Natural killer cell (primary cell): ENCODE results near the gene EIPR1. TPM values are rescaled to one million over a fixed set of nuclear protein-coding genes. Genes with fewer than 3 reads are reported as not detected.

Experiments
- ATAC-seq, 3 donors: fragments of 150-1000 bp in 2 of 3; fragments of 200-7000 bp in 1 of 3; cut with Tn5 transposase; 1 replicate in 1 of 3; 2 replicates in 2 of 3; pipeline ENCODE4 v1.10.0; 2021; ENCODE audit warnings: mild to moderate bottlenecking in 2 of 3, moderate library complexity in 2 of 3
- DNase-seq, 2 donors: peaks; one replicate each; pipeline versions ENCODE4 v3.0.0 to v3.0.0-alpha.2; 2013 to 2021; ENCODE audit warnings: mixed read lengths in 1 of 2
- H3K27ac ChIP-seq: one replicate; pipeline ENCODE4 v1.5.1; 2013; ENCODE audit warnings: mild to moderate bottlenecking, low read length
- H3K27me3 ChIP-seq: one replicate; pipeline ENCODE4 v1.6.1; 2013; ENCODE audit warnings: low read length; ENCODE audit not compliant: control insufficient read depth, insufficient read depth
- H3K36me3 ChIP-seq: one replicate; pipeline ENCODE4 v1.6.1; 2013; ENCODE audit warnings: low read length; ENCODE audit not compliant: control insufficient read depth, insufficient read depth
- H3K4me1 ChIP-seq: one replicate; pipeline ENCODE4 v1.6.1; 2013; ENCODE audit warnings: low read length; ENCODE audit not compliant: control insufficient read depth, insufficient read depth
- H3K4me3 ChIP-seq: one replicate; pipeline ENCODE4 v1.5.1; 2013; ENCODE audit warnings: low read length
- H3K9me3 ChIP-seq: one replicate; pipeline ENCODE4 v1.6.1; 2013; ENCODE audit warnings: low read length; ENCODE audit not compliant: control insufficient read depth, insufficient read depth
- H3K27ac Mint-ChIP-seq, 2 donors: one replicate each; pipeline ENCODE4 v1.8.0; 2022; ENCODE audit warnings: mild to moderate bottlenecking in 2 of 2, mixed read lengths in 2 of 2, moderate library complexity in 1 of 2
- H3K27me3 Mint-ChIP-seq, 2 donors: one replicate each; pipeline ENCODE4 v1.8.0; 2022; ENCODE audit warnings: low read depth in 2 of 2, mixed read lengths in 2 of 2
- H3K36me3 Mint-ChIP-seq: one replicate; pipeline ENCODE4 v1.8.0; 2022; ENCODE audit warnings: mixed read lengths
- H3K4me1 Mint-ChIP-seq, 2 donors: one replicate each; pipeline ENCODE4 v1.8.0; 2022; ENCODE audit warnings: mixed read lengths in 2 of 2
- H3K4me3 Mint-ChIP-seq: one replicate; pipeline ENCODE4 v1.8.0; 2022; ENCODE audit warnings: mild to moderate bottlenecking, moderate library complexity, mixed read lengths
- H3K9me3 Mint-ChIP-seq, 2 donors: one replicate each; pipeline ENCODE4 v1.8.0; 2022; ENCODE audit warnings: mixed read lengths in 2 of 2
- WGBS: methylation state at CpG from one replicate; pipeline ENCODE4 v1.1.7; 2013; ENCODE audit warnings: missing lambda C conversion rate; ENCODE audit not compliant: insufficient coverage; 5-methylcytosine and 5-hydroxymethylcytosine counted together
- intact Hi-C: fragments of 100-400 bp; cut with micrococcal nuclease; formaldehyde crosslinking; loops from one replicate; pipeline ENCODE4 v1.14.2; 2022
- total RNA-seq, 4 donors: library from RNA; stranded (reverse); fragments of 120-200 nt in 1 of 4; gene quantifications; one replicate each; pipeline versions ENCODE4 v1.2.3 to v1.2.4, GENCODE V29; 2013 to 2022
- TF ChIP-seq, protein P1 (sequence below): fragments of 200-600 bp; IDR thresholded peaks from one replicate; pipeline ENCODE4 v1.8.0; 2022; ENCODE audit warnings: antibody characterized with exemption

Gene EIPR1
- total RNA-seq, 3 donors from 2014 or later (not counting 1 experiment from before 2014, with no cell fraction given), result 26.8 to 28.8 (median 27.9) TPM

DNA sequence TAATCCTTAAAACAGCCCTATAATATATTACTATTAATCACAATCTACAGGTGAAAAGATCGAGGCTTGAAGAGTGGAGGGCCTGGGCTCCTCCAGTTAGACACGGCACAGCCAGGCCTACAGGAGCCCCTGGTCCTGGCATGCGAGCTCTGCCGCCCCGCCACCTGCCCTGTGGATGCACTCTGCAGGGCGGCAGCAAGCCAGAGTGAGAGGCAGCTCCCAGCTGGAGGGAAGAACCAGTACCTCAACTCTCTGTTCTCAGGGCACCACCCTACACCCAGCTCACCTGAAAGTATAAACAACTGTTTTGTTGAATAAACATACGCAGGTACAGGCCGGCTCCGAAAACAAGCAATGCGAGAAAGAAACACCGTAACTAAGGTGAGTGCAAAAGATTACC lies 34.6 kb downstream of the EIPR1 start:
- no peak overlapping the region for H3K4me3 Mint-ChIP-seq
- no peak overlapping the region for H3K27ac ChIP-seq
- no peak overlapping the region for H3K27ac Mint-ChIP-seq
- H3K9me3 Mint-ChIP-seq, result no peaks in the 10 kb centered on the region
- H3K4me3 ChIP-seq, result no peak overlapping the region
- no peaks in the 10 kb centered on the region for H3K27me3 Mint-ChIP-seq
- WGBS, result 95% methylated on average over 11 of the region's 11 CpGs
- DNase-seq (no peak), ATAC-seq (no peak)
- peaks cover 4% of the 10 kb centered on the region for H3K36me3 ChIP-seq
- no peaks in the 10 kb centered on the region for H3K27me3 ChIP-seq
- intact Hi-C loops, result no loop called here
- H3K4me1 ChIP-seq, result no peaks in the 10 kb centered on the region
- TF ChIP-seq, protein P1, sequence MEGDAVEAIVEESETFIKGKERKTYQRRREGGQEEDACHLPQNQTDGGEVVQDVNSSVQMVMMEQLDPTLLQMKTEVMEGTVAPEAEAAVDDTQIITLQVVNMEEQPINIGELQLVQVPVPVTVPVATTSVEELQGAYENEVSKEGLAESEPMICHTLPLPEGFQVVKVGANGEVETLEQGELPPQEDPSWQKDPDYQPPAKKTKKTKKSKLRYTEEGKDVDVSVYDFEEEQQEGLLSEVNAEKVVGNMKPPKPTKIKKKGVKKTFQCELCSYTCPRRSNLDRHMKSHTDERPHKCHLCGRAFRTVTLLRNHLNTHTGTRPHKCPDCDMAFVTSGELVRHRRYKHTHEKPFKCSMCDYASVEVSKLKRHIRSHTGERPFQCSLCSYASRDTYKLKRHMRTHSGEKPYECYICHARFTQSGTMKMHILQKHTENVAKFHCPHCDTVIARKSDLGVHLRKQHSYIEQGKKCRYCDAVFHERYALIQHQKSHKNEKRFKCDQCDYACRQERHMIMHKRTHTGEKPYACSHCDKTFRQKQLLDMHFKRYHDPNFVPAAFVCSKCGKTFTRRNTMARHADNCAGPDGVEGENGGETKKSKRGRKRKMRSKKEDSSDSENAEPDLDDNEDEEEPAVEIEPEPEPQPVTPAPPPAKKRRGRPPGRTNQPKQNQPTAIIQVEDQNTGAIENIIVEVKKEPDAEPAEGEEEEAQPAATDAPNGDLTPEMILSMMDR, result no peak
- peaks cover 11 to 15% of the 10 kb centered on the region in 2 donors for H3K4me1 Mint-ChIP-seq
- no peaks in the 10 kb centered on the region for H3K9me3 ChIP-seq
- peaks cover 9% of the 10 kb centered on the region for H3K36me3 Mint-ChIP-seq

GRCh38 chr2:3342324-3342723 lies 35.3 kb downstream of the EIPR1 start:
- H3K9me3 ChIP-seq, result no peaks in the 10 kb centered on the region
- no peaks in the 10 kb centered on the region for H3K27me3 ChIP-seq
- ATAC-seq (no peak), DNase-seq (no peak)
- Mint-ChIP-seq H3K4me3 (no peak overlapping the region), H3K36me3 (peaks cover 3% of the 10 kb centered on the region), H3K27ac (no peak overlapping the region), H3K9me3 (no peaks in the 10 kb centered on the region), H3K27me3 (no peaks in the 10 kb centered on the region), H3K4me1 (peaks cover 6 to 9% of the 10 kb centered on the region in 2 donors)
- no peaks in the 10 kb centered on the region for H3K4me1 ChIP-seq
- H3K36me3 ChIP-seq, result peaks cover 6% of the 10 kb centered on the region
- intact Hi-C loops, result no loop called here
- WGBS, result 97% methylated on average over 9 of the region's 9 CpGs
- H3K27ac ChIP-seq, result no peak overlapping the region
- H3K4me3 ChIP-seq, result no peak overlapping the region
- TF ChIP-seq, protein P1, result no peak

- DNase-seq, result no peak
- no peak overlapping the region for H3K27ac ChIP-seq
- peaks cover 7% of the 10 kb centered on the region for H3K36me3 ChIP-seq
- H3K9me3 ChIP-seq, result no peaks in the 10 kb centered on the region
- Mint-ChIP-seq H3K27ac (no peak overlapping the region), H3K36me3 (no peaks in the 10 kb centered on the region), H3K4me3 (no peak overlapping the region), H3K9me3 (no peaks in the 10 kb centered on the region), H3K4me1 (peaks cover 4 to 13% of the 10 kb centered on the region in 2 donors), H3K27me3 (no peaks in the 10 kb centered on the region)
- no peak for ATAC-seq
- H3K4me1 ChIP-seq, result no peaks in the 10 kb centered on the region
- no peaks in the 10 kb centered on the region for H3K27me3 ChIP-seq
- H3K4me3 ChIP-seq, result no peak overlapping the region
- 97% methylated on average over 8 of the region's 8 CpGs for WGBS
- intact Hi-C loops, result no loop called here
- TF ChIP-seq, protein P1, result no peak
Observed at GRCh38 chr2:3341336-3341735, 36.3 kb downstream of the EIPR1 start.

GRCh38 chr2:3340144-3340543 lies 37.5 kb downstream of the EIPR1 start:
- H3K36me3 Mint-ChIP-seq, result no peaks in the 10 kb centered on the region
- H3K4me3 ChIP-seq, result no peak overlapping the region
- no peaks in the 10 kb centered on the region for H3K27me3 Mint-ChIP-seq
- H3K9me3 Mint-ChIP-seq, result no peaks in the 10 kb centered on the region
- H3K27ac ChIP-seq, result no peak overlapping the region
- peaks cover 9 to 21% of the 10 kb centered on the region in 2 donors for H3K4me1 Mint-ChIP-seq
- DNase-seq (no peak), ATAC-seq (no peak)
- no peaks in the 10 kb centered on the region for H3K4me1 ChIP-seq
- H3K27ac Mint-ChIP-seq, result no peak overlapping the region
- no peaks in the 10 kb centered on the region for H3K27me3 ChIP-seq
- intact Hi-C loops, result no loop called here
- 99% methylated on average over 10 of the region's 10 CpGs for WGBS
- no peak overlapping the region for H3K4me3 Mint-ChIP-seq
- TF ChIP-seq, protein P1, result no peak
- no peaks in the 10 kb centered on the region for H3K9me3 ChIP-seq
- peaks cover 6% of the 10 kb centered on the region for H3K36me3 ChIP-seq
